Aorta (tissue), 5 donors: ENCODE results near the gene BPNT1. TPM values are rescaled to one million over a fixed set of nuclear protein-coding genes. Genes with fewer than 3 reads are reported as not detected.
A peak's percentile ranks its signal among the peaks of the same experiment; 100 is the strongest.

ENCODE experiments used
- ATAC-seq: fragments of 200-7000 bp; cut with Tn5 transposase; one replicate; pipeline ENCODE4 v1.9.1; 2022; ENCODE audit warnings: moderate library complexity; ENCODE audit not compliant: low FRiP score
- DNase-seq, 2 donors: peaks; one replicate each; pipeline ENCODE4 v3.0.0-alpha.2; 2020
- H3K27ac ChIP-seq, 2 donors: one replicate each; pipeline ENCODE4 v1.5.1; 2013; ENCODE audit warnings: low read length in 2 of 2, mild to moderate bottlenecking in 2 of 2, moderate library complexity in 2 of 2, control low read depth in 1 of 2, inconsistent platforms in 1 of 2, low read depth in 1 of 2
- H3K27me3 ChIP-seq, 2 donors: one replicate each; pipeline ENCODE4 v1.6.1; 2013; ENCODE audit warnings: control low read depth in 1 of 2, low read length in 1 of 2, mild to moderate bottlenecking in 1 of 2, moderate library complexity in 1 of 2; ENCODE audit not compliant: insufficient read depth in 2 of 2, control insufficient read depth in 1 of 2
- H3K36me3 ChIP-seq, 2 donors: one replicate each; pipeline ENCODE4 v1.6.1; 2013; ENCODE audit warnings: control low read depth in 1 of 2, low read length in 1 of 2, mild to moderate bottlenecking in 1 of 2; ENCODE audit not compliant: insufficient read depth in 2 of 2, control insufficient read depth in 1 of 2
- H3K4me1 ChIP-seq, 2 donors: one replicate each; pipeline ENCODE4 v1.6.1; 2013; ENCODE audit warnings: low read length in 2 of 2, control low read depth in 1 of 2, mild to moderate bottlenecking in 1 of 2, moderate library complexity in 1 of 2; ENCODE audit not compliant: insufficient read depth in 2 of 2, control insufficient read depth in 1 of 2
- H3K4me3 ChIP-seq, 2 donors: one replicate each; pipeline ENCODE4 v1.5.1; 2013; ENCODE audit warnings: low read length in 2 of 2, control low read depth in 1 of 2, mild to moderate bottlenecking in 1 of 2
- H3K9me3 ChIP-seq: one replicate; pipeline ENCODE4 v1.6.1; 2013; ENCODE audit warnings: mild to moderate bottlenecking, low read length; ENCODE audit not compliant: control insufficient read depth
- WGBS, 2 donors: extraction: QIAGEN DNeasy Blood & Tissue Kit; methylation state at CpG; one replicate each; pipeline ENCODE4 v1.1.7; 2013; 5-methylcytosine and 5-hydroxymethylcytosine counted together
- intact Hi-C, 2 donors: fragments of 100-400 bp; cut with DNase I; formaldehyde crosslinking; loops; one replicate each; pipeline versions ENCODE4 v1.14.2 to v1.15.0; 2022
- microRNA-seq, 2 donors: library from miRNA; unstranded; fragments of <30 nt; microRNA quantifications; one replicate each; pipeline ENCODE4 v1.2.0, GENCODE V29; 2020
- polyA plus RNA-seq, 2 donors: library from polyadenylated mRNA; stranded (reverse); fragments of 200-250 nt; gene quantifications; one replicate each; pipeline ENCODE4 v1.2.3, GENCODE V29; 2013
- total RNA-seq, 2 donors: library from RNA; stranded (reverse); fragmentation: NEBNext Ultra II Directional; extraction: Animal tissue kit (Norgen Biotek cat#: 25700); gene quantifications; one replicate each; pipeline ENCODE4 v1.2.1, GENCODE V29; 2021
- donor health status: healthy with polysubstance abuse.
- donor health status: Bipolar disorder and iron deficiency.
- donor health status: DM: no; HTN: no; CAD: no.
- donor health status: DM: no; HTN: no; CAD: no.
- donor health status: DM: yes; HTN: yes; CAD: no.

The BPNT1 gene
- total and polyA plus RNA-seq, 4 donors = 18.3 to 20.0 (median 19.7) TPM

DNA sequence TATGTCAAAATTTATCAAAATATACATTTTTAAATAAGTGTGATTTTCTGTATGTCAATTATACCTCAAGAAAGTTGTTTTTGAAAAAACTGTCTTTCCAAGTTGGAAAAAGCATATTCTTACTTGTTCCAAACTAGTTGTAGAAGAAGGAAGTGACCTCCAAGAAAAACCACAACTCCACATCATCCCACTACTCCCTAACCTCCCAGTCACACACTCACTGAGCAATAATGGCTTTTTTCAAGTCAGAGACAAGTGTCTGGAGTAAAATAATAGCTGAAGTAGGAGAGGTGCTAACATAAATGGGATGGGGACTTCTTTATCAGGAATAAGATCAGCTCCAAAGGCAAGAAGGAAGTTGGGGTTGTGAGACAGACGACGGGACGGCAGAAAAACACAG lies 56.7 kb downstream of the BPNT1 start:
- Histone ChIP-seq H3K9me3 (no peaks in the 10 kb centered on the region), H3K27me3 (no peaks in the 10 kb centered on the region), H3K4me1 (no peaks in the 10 kb centered on the region), H3K27ac (no peak overlapping the region), H3K4me3 (no peak overlapping the region), H3K36me3 (peaks cover 0 to 1% of the 10 kb centered on the region in 2 donors)
- WGBS, 2 donors = 45 to 53% methylated on average over 3 of the region's 3 CpGs
- intact Hi-C loops = no loop called here
- DNase-seq (no peak), ATAC-seq (no peak)

DNA sequence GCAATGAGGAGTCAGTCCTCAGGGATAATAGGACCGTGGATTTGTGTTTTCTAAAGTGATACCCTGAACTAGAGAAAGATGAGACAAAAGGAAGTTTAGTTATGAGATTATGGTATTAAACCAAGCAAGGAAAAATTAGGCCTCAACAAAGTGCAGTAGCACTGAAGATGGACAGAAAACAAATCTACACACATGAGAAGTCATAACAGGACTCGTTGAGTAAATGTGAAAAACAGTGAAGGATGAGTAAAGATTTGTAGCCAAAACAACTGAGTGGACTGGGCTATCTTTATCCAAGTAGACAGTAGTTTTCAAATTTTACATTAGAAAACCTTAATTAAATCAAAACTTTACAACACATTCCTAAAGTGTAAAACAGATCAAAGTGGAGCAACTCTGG lies 58.3 kb downstream of the BPNT1 start:
- ATAC-seq (no peak), DNase-seq (no peak)
- Histone ChIP-seq H3K27me3 (no peaks in the 10 kb centered on the region), H3K4me3 (no peak overlapping the region), H3K4me1 (no peaks in the 10 kb centered on the region), H3K9me3 (no peaks in the 10 kb centered on the region), H3K36me3 (peaks cover 0 to 1% of the 10 kb centered on the region in 2 donors), H3K27ac (no peak overlapping the region)
- intact Hi-C loops = no loop called here
- 76 to 84% methylated on average over 2 of the region's 2 CpGs for WGBS, 2 donors

DNA sequence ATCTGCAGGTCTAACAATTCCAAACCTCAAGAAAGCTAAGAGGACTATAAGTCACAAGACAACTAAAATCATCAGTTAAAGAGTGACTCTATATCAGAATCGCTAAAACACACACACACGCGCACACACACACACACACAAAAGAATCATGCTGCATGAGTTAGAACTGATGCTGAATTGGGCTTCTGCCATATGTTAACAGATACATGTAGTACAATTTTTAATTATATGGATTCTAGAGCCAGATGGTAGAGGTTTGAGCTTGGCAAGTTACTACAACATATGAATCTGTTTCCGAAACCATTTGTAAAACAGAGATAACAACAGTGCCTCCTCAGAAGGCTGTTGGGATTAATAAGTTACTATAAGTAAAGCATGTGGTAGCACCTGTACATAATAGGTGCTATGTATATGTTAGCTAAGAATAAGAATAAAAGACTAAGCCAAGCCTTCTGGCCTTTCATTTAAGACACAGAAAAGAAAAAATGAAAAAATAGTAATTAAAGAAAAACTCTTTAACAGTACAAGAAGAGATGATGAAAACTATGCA lies 61.2 kb downstream of the BPNT1 start:
- Histone ChIP-seq H3K4me3 (no peak overlapping the region), H3K27ac (no peak overlapping the region), H3K4me1 (no peaks in the 10 kb centered on the region), H3K27me3 (no peaks in the 10 kb centered on the region), H3K9me3 (no peaks in the 10 kb centered on the region), H3K36me3 (peaks cover 1 to 2% of the 10 kb centered on the region in 2 donors)
- DNase-seq (no peak), ATAC-seq (no peak)
- intact Hi-C loops = loop anchor here in 1 of 2 donors (10.0 kb wide), 1 partner anchor 66 kb away; the partner anchor contains the start of gene IARS2
- 82 to 95% methylated on average over 4 of the region's 4 CpGs for WGBS, 2 donors

DNA sequence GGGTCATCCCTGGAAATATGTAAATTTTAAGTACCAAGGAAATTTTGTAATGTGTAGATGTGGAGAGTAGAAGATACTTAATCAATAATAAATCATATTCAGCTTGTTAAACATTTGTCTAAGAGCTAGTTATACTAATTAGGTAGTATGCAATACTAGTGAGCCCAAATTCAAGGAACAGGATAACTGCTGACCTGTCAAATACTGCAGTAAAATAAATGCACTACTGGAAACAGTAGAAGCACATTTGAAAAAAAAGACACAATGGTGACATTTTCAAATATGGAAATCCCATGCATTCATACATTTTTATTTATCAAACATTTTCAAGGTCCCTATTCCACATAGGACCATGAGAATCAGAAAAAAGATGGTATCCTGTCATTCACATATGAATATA lies 70.5 kb downstream of the BPNT1 start:
- Histone ChIP-seq H3K4me1 (no peaks in the 10 kb centered on the region), H3K27ac (no peak overlapping the region), H3K4me3 (no peak overlapping the region), H3K27me3 (no peaks in the 10 kb centered on the region), H3K36me3 (peaks cover 5 to 6% of the 10 kb centered on the region in 2 donors), H3K9me3 (no peaks in the 10 kb centered on the region)
- intact Hi-C loops = no loop called here
- DNase-seq (no peak), ATAC-seq (no peak)

DNA sequence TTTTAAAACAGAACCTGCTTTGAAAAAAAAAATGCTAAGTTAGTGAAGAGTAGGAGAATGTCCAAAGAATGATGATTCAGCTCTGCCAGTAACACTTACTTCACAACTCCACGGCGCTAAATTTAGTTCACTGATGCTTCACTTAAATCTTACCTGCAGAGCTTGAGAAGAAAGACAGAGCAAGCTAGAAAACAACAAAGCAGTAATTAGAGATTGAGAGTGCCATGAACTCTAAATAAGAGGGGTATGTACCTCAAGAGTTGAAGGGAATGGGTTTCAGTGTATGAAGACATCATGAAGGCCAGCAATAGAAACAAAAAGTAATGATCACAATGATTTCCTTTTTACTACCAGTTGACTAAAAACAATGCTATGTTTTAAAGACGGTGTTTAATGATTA lies 76.1 kb downstream of the BPNT1 start:
- Histone ChIP-seq H3K9me3 (no peaks in the 10 kb centered on the region), H3K27ac (peak overlapping the region in 1 of 2 donors; percentile 96), H3K4me3 (no peak overlapping the region), H3K27me3 (no peaks in the 10 kb centered on the region), H3K36me3 (peaks cover 0 to 3% of the 10 kb centered on the region in 2 donors), H3K4me1 (no peaks in the 10 kb centered on the region)
- intact Hi-C loops = no loop called here
- 38 to 50% methylated on average over 3 of the region's 3 CpGs for WGBS, 2 donors
- ATAC-seq = no peak
- DNase-seq = no peak

DNA sequence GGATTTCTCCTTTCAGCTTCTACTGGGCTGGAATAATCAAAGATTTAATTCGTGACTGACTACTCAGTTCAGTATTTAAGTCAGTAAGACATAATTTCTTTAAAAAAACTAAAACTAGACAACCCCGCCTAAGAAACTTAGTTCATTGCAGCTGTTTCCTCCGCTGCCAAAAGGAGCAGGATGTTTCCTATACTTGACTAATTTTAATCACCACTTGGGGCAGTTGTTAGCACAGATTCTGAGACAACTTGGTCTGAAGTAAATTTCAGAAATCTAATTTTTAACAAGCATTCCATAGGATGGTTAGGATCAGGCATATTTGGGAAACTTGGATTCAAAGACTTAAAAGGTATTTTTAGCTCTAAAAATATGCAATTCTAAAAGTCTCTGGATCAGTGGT lies 77.3 kb downstream of the BPNT1 start:
- Histone ChIP-seq H3K4me3 (no peak overlapping the region), H3K36me3 (peaks cover 0 to 2% of the 10 kb centered on the region in 2 donors), H3K4me1 (no peaks in the 10 kb centered on the region), H3K27me3 (no peaks in the 10 kb centered on the region), H3K27ac (peak overlapping the region; percentile 57 to 96), H3K9me3 (no peaks in the 10 kb centered on the region)
- WGBS, 2 donors = 7 to 9% methylated on average over 3 of the region's 3 CpGs
- intact Hi-C loops = no loop called here
- no peak for ATAC-seq
- DNase-seq = no peak

DNA sequence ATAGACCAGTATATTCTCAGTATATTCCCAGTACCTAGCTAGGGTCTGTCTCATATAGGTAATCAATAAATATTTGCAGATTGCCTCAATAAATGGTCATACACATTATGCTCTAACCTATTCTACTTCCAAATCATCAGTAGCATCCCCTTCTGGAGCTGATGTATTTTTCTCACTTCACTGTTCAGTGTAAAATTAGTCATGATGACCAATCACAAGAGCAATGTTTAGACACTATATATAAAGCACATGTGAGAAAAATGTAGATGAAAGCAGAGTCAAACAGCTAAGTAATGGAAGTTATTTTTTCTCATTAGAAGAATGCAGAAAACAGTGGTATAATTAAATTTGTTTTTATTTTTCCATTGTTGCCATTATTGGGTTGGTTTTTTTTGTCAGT lies 78.0 kb downstream of the BPNT1 start:
- no peaks in the 10 kb centered on the region for H3K9me3 ChIP-seq
- intact Hi-C loops = no loop called here
- DNase-seq (no peak), ATAC-seq (no peak)
- H3K36me3 ChIP-seq = peaks cover 0 to 2% of the 10 kb centered on the region in 2 donors
- H3K27me3 ChIP-seq = no peaks in the 10 kb centered on the region
- H3K4me3 ChIP-seq = no peak overlapping the region
- peak overlapping the region in 1 of 2 donors; percentile 96 for H3K27ac ChIP-seq
- no peaks in the 10 kb centered on the region for H3K4me1 ChIP-seq

Small RNA genes within 50 kb of the gene (microRNA-seq; reads per million reads assigned to microRNA genes)
- gene MIR194-1 (1.8 to 9.9 reads per million in 2 donors), gene MIR215 (4.2 to 26.8 reads per million in 2 donors)

Other genes with a start within 250 kb of the BPNT1 start
- not detected for gene SLC30A10, start 161.2 kb downstream of the BPNT1 start, total RNA-seq
- gene SLC30A10, start 161.2 kb downstream of the BPNT1 start, polyA plus RNA-seq = under 1 TPM in 1 of 2 donors, not detected in 1; 0.25 TPM
- 10 to 100 TPM; 66.1 to 69.3 TPM for gene EPRS1, start 43.3 kb downstream of the BPNT1 start, total RNA-seq
- 10 to 100 TPM; 26.4 to 39.8 TPM for gene EPRS1, start 43.3 kb downstream of the BPNT1 start, polyA plus RNA-seq
- gene IARS2, start 4.3 kb upstream of the BPNT1 start, total RNA-seq = 10 to 100 TPM; 46.0 to 54.5 TPM
- gene IARS2, start 4.3 kb upstream of the BPNT1 start, polyA plus RNA-seq = 10 to 100 TPM; 17.0 to 36.1 TPM
- gene RAB3GAP2, start 182.7 kb upstream of the BPNT1 start, total RNA-seq = 10 to 100 TPM; 43.5 to 44.2 TPM
- gene RAB3GAP2, start 182.7 kb upstream of the BPNT1 start, polyA plus RNA-seq = 1 to 10 TPM; 6.4 to 9.1 TPM